SU-DHL-6 (cell line): Measurements from ENCODE around the gene GPR78.

ENCODE experiments used
- H2AFZ ChIP-seq: fragments of 200-600 bp; sonication (generic); 2 replicates; pipeline ENCODE4 v1.6.1; 2014; ENCODE audit warnings: low read depth, mild to moderate bottlenecking, moderate library complexity, mixed read lengths, antibody characterized with exemption, low read length; ENCODE audit not compliant: severe bottlenecking
- H3F3A ChIP-seq: fragments of 200-600 bp; shearing (Covaris generic); 2 replicates; pipeline ENCODE4 v1.6.0; 2016; ENCODE audit warnings: antibody characterized with exemption, mild to moderate bottlenecking; ENCODE audit not compliant: insufficient read depth
- H3K27ac ChIP-seq: fragments of 200-600 bp; sonication (generic); 2 replicates; pipeline ENCODE4 v1.5.1; 2016; ENCODE audit warnings: low read depth, mild to moderate bottlenecking, low read length, moderate library complexity, mixed read lengths
- H3K27me3 ChIP-seq: fragments of 200-600 bp; sonication (generic), shearing (Covaris generic); 2 replicates; pipeline ENCODE4 v1.6.0; 2014; ENCODE audit warnings: mild to moderate bottlenecking, low read length
- H3K36me3 ChIP-seq: fragments of 200-600 bp; sonication (generic); 2 replicates; pipeline ENCODE4 v1.6.1; 2014; ENCODE audit warnings: mild to moderate bottlenecking, low read length, mixed read lengths
- H3K4me2 ChIP-seq: fragments of 300-600, 200-600 bp; shearing (Covaris generic), sonication (generic); 2 replicates; pipeline ENCODE4 v1.6.0; 2014; ENCODE audit warnings: low read length, low read depth, mild to moderate bottlenecking; ENCODE audit not compliant: poor library complexity, severe bottlenecking
- H3K4me3 ChIP-seq: fragments of 200-600 bp; sonication (generic); 2 replicates; pipeline ENCODE4 v1.5.1; 2014; ENCODE audit warnings: antibody characterized with exemption, low read length, mild to moderate bottlenecking, mixed read lengths; ENCODE audit not compliant: insufficient read depth, poor library complexity, severe bottlenecking
- H3K79me2 ChIP-seq: fragments of 200-600 bp; sonication (generic); 2 replicates; pipeline ENCODE4 v1.6.1; 2014; ENCODE audit warnings: mild to moderate bottlenecking, low read length, moderate library complexity; ENCODE audit not compliant: insufficient read depth
- H3K9ac ChIP-seq: fragments of 200-600 bp; sonication (generic); 2 replicates; pipeline ENCODE4 v1.7.0; 2014; ENCODE audit warnings: mild to moderate bottlenecking, low read length
- H3K9me2 ChIP-seq: fragments of 200-600 bp; sonication (generic); replicated peaks from 2 replicates; pipeline ENCODE4 v1.6.1; 2014; ENCODE audit warnings: low read length; ENCODE audit not compliant: insufficient read depth
- H3K9me3 ChIP-seq: fragments of 200-600 bp; sonication (generic); 2 replicates; pipeline ENCODE4 v1.6.1; 2014; ENCODE audit warnings: low read length, mixed read lengths; ENCODE audit not compliant: insufficient read depth
- H4K20me1 ChIP-seq: fragments of 200-600 bp; sonication (generic); 2 replicates; pipeline ENCODE4 v1.6.1; 2014; ENCODE audit warnings: low read depth, mild to moderate bottlenecking, antibody characterized with exemption, low read length, moderate library complexity, mixed read lengths
- EZH2phosphoT487 ChIP-seq: fragments of 200-600 bp; sonication (generic), shearing (Covaris generic); conservative IDR thresholded peaks from 2 replicates; pipeline ENCODE4 v1.6.1; 2018; ENCODE audit warnings: mild to moderate bottlenecking, antibody characterized with exemption, low read length, moderate library complexity, mixed read lengths
- TF ChIP-seq, protein P1 (sequence below): fragments of 200-600 bp; sonication (generic); IDR thresholded peaks from one replicate; pipeline ENCODE4 v1.5.1; 2017; ENCODE audit warnings: antibody characterized with exemption, mild to moderate bottlenecking, low read length, moderate library complexity; ENCODE audit not compliant: insufficient read depth, poor library complexity, severe bottlenecking

GPR78 gene

GRCh38 chr4:8564595-8564994 is 15.6 kb upstream of the GPR78 start:
- no peaks in the 10 kb centered on the region for H3K9me2 ChIP-seq
- H3K9me3 ChIP-seq = no peaks in the 10 kb centered on the region
- no peaks in the 10 kb centered on the region for H3K36me3 ChIP-seq
- no peak overlapping the region for H3K4me2 ChIP-seq
- H3K9ac ChIP-seq = no peak overlapping the region
- H3K27me3 ChIP-seq = no peaks in the 10 kb centered on the region
- no peaks in the 10 kb centered on the region for H4K20me1 ChIP-seq
- H2AFZ ChIP-seq = no peak overlapping the region
- no peak overlapping the region for H3K4me3 ChIP-seq
- no peak for TF ChIP-seq EZH2phosphoT487
- TF ChIP-seq, protein P1, sequence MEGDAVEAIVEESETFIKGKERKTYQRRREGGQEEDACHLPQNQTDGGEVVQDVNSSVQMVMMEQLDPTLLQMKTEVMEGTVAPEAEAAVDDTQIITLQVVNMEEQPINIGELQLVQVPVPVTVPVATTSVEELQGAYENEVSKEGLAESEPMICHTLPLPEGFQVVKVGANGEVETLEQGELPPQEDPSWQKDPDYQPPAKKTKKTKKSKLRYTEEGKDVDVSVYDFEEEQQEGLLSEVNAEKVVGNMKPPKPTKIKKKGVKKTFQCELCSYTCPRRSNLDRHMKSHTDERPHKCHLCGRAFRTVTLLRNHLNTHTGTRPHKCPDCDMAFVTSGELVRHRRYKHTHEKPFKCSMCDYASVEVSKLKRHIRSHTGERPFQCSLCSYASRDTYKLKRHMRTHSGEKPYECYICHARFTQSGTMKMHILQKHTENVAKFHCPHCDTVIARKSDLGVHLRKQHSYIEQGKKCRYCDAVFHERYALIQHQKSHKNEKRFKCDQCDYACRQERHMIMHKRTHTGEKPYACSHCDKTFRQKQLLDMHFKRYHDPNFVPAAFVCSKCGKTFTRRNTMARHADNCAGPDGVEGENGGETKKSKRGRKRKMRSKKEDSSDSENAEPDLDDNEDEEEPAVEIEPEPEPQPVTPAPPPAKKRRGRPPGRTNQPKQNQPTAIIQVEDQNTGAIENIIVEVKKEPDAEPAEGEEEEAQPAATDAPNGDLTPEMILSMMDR = no peak
- H3F3A ChIP-seq = no peaks in the 10 kb centered on the region
- no peaks in the 10 kb centered on the region for H3K79me2 ChIP-seq
- H3K27ac ChIP-seq = no peak overlapping the region

- no peak overlapping the region for H3K9ac ChIP-seq
- no peaks in the 10 kb centered on the region for H3K36me3 ChIP-seq
- TF ChIP-seq EZH2phosphoT487 = no peak
- TF ChIP-seq, protein P1 = no peak
- H4K20me1 ChIP-seq = no peaks in the 10 kb centered on the region
- no peak overlapping the region for H2AFZ ChIP-seq
- H3K9me2 ChIP-seq = no peaks in the 10 kb centered on the region
- H3K4me2 ChIP-seq = no peak overlapping the region
- H3K27ac ChIP-seq = no peak overlapping the region
- H3K79me2 ChIP-seq = no peaks in the 10 kb centered on the region
- H3F3A ChIP-seq = no peaks in the 10 kb centered on the region
- H3K4me3 ChIP-seq = no peak overlapping the region
- H3K27me3 ChIP-seq = no peaks in the 10 kb centered on the region
- H3K9me3 ChIP-seq = no peaks in the 10 kb centered on the region
Measured at GRCh38 chr4:8568068-8568668, 12.0 kb upstream of the GPR78 start.

DNA sequence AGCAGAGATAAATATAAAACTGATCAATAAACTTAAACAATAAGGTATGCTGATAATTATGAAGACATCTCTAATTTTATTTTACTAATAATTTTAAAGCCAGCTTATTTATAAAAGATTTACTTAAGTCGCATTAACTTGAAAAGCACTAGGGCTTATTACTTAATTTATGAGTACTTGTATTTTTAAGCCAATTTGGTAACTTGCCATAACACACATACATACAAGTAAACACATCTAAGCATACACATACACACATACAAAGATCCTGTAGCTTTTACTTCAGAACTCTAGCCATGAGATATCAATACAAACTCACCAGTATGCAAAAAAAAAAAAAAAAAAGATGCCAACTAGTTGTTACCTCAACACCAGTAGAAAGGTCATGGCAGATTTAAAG is 10.0 kb upstream of the GPR78 start:
- Histone ChIP-seq H2AFZ (no peak overlapping the region), H3K36me3 (no peaks in the 10 kb centered on the region), H3K4me2 (no peak overlapping the region), H3K9me3 (no peaks in the 10 kb centered on the region), H3K4me3 (no peak overlapping the region), H3K79me2 (no peaks in the 10 kb centered on the region), H3F3A (no peaks in the 10 kb centered on the region), H3K27ac (no peak overlapping the region), H3K9ac (no peak overlapping the region), H3K27me3 (no peaks in the 10 kb centered on the region), H4K20me1 (no peaks in the 10 kb centered on the region), H3K9me2 (no peaks in the 10 kb centered on the region)
- TF ChIP-seq, protein P1 = no peak
- no peak for TF ChIP-seq EZH2phosphoT487
